GM12892 (cell line): ENCODE data around the gene MAGI2.
"Not testable (repeated sequence)": the region's sequence is repeated elsewhere in the genome, so short reads cannot be mapped to it uniquely, and the experiment has no call there.

Experiments used
- POLR2A ChIP-seq: IDR thresholded peaks from 2 replicates; pipeline ENCODE4 v1.6.1; 2011; ENCODE audit warnings: low read depth, low read length, control low read depth
- POLR2AphosphoS5 ChIP-seq: IDR thresholded peaks from 2 replicates; pipeline ENCODE4 v1.6.1; 2011; ENCODE audit warnings: low read depth, low read length, control low read depth
- TAF1 ChIP-seq: IDR thresholded peaks from 2 replicates; pipeline ENCODE4 v1.6.1; 2011; ENCODE audit warnings: low read depth, mild to moderate bottlenecking, control low read depth, low read length, borderline replicate concordance

DNA sequence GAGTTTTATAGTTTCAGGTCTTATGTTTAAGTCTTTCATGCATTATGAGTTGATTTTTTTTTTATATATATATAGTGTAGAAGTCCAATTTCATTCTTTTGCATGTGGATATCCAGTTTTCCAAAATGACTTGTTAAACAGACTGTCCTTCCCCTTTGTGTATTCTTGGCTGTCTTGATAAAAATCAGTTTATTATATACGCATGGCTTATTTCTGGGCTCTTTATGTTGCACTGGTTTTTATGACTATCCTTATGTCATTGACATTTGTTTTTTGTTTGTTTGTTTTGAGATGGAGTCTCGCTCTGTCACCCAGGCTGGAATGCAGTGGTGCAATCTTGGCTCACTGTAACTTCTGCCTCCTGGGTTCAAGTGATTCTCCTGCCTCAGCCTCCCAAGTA, 485.9 kb downstream of the MAGI2 start:
- not testable (repeated sequence) for TF ChIP-seq POLR2A, POLR2AphosphoS5, TAF1
